Activated gamma-delta T cell treated with anti-CD3 and anti-CD28 coated beads, Interleukin-2, amount 50 U/mL, for 16 hours (primary cell): Measurements from ENCODE around the gene TRDN.
"Not testable (repeated sequence)": the region's sequence is repeated elsewhere in the genome, so short reads cannot be mapped to it uniquely, and the experiment has no call there.

Experiments
- DNase-seq: peaks from one replicate; pipeline ENCODE4 v3.0.0-alpha.2; 2020; ENCODE audit warnings: low read depth

TRDN gene

GRCh38 chr6:123507582-123507981 lies 129.2 kb downstream of the TRDN start:
- no peak for DNase-seq

DNA sequence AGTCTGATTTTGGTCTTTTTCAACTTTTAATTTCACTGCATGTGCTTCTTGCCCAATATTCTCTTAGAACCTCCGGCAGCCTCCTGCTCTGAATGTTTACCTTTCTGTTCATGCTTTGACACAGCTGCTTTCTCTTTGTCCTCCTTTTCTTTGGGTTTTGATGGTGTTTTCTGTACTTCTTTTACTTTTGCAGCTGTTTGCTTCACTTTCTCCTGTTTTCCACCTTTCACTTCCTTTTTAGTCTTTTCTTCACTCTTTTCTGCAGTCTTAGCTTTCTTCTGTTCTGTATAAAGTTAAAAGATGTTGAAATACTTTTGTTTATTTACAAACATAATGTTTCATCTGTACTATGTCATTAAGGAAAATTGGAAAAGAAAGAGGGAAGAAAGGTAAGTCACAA lies 133.1 kb downstream of the TRDN start:
- no peak for DNase-seq

- DNase-seq, result no peak
Observed at GRCh38 chr6:123497025-123497424, 139.7 kb downstream of the TRDN start.

GRCh38 chr6:123489589-123489988 lies 147.2 kb downstream of the TRDN start:
- DNase-seq, result no peak

DNA sequence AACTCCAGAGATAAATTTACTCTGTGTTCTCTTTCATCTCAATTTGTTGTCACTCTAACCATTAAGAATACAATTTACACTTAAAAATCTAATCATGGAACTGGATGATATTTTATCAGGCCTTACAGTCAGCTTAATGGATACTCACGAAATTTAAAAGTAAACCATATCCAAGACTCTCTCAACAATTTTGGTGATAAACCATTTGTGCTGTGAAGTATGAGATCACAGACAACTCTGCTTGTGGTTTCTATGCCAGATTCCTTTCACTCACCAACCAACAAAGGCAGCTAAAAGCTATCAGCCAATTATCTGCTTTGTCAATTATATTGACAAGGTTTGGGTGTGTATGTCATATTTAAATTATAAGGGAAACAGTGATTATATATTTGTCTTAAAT lies 155.8 kb downstream of the TRDN start:
- DNase-seq, result no peak

- DNase-seq, result not testable (repeated sequence)
Observed at GRCh38 chr6:123472025-123472702, 164.6 kb downstream of the TRDN start.

DNA sequence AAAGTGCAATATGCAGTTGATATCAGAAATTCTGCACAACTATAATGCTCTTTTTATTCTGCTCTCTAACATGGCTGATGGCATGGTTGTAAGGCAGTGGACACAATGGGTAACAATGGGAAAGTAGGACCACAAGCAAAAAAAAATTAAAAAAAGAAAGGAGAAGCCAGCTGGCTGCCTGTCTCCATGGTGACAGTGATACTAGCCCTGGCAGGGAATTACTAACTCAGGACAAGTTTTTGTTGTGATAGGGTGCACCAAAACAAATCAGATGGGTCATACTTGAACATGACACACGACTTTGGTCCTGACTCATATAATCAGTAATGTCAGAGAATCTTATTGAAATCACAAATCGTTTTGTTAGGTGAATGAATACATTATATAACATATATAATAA lies 169.4 kb downstream of the TRDN start:
- no peak for DNase-seq

DNA sequence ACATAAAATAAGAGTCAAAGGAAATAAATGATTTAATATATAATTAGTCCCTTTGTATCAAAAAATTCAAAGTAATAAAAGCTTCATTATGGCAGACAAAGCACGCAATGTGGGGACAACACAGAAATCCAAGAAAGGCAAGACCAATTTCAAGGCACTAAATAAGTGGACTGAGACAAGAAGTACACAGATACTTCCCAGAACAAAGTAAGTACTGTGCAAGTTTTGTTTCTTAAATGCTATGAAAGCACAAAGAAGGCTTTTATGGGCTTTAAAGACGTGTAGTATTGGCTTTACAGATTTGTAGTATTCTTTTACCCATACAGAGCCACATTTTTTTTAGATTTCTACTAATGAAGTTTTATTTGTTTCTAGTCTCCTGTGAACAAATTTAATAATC lies 174.6 kb downstream of the TRDN start:
- no peak for DNase-seq

GRCh38 chr6:123458218-123458617 lies 178.5 kb downstream of the TRDN start:
- DNase-seq, result no peak

- no peak for DNase-seq
Observed at GRCh38 chr6:123456836-123457235, 179.9 kb downstream of the TRDN start.

DNA sequence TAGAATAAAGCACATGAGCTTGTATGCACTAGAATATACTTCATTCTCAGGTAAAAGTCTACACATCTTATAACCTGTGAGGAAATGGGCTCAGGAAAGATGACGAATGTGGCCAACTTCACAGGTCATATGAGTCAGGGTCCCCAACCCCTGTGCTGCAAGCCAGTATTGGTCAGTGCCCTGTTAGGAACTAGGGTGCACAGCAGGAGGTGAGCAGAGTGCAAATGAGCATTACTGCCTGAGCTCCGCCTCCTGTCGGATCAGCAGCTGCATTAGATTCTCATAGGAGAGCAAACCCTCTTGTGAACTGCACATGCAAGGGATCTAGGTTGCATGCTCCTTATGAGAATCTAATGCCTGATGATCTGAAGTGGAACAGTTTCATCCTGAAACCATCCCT lies 182.3 kb downstream of the TRDN start:
- no peak for DNase-seq

- DNase-seq, result not testable (repeated sequence)
Observed at GRCh38 chr6:123453071-123453470, 183.7 kb downstream of the TRDN start.

- DNase-seq, result no peak
Observed at GRCh38 chr6:123448306-123448884, 188.4 kb downstream of the TRDN start.

DNA sequence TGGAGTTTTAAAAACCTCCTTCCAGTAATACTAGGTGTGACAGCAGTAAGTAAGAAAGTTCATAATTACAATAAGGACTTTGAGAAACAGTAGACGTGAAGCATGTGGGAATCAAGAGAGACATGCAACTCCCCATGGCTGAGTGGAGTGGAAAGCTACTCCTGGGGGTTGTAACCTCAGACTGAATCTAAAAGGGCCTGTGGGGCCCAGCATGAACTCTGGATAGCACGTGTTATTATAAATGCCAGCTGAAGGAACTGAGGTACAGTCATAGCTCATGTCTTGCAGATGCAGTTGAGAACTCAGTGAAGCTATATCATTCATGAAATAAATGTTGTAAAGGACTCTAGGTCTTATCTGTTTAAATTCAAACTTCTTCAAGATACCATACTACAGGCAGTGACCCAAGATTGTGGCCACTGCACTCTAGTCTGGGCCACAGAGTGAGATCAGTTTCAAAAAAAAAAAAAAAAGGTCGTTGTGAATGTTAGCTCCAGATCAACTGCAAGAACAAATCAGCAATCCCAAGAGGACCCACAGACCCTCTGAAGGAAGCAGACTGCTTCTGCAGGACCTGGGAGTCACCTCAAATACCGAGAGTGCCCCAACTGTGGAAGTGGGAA lies 189.3 kb downstream of the TRDN start:
- DNase-seq, result no peak

- DNase-seq, result no peak
Observed at GRCh38 chr6:123439371-123439770, 197.4 kb downstream of the TRDN start.

GRCh38 chr6:123434186-123434585 lies 202.6 kb downstream of the TRDN start:
- DNase-seq, result no peak

- DNase-seq, result no peak
Observed at GRCh38 chr6:123430970-123431369, 205.8 kb downstream of the TRDN start.

- no peak for DNase-seq
Observed at GRCh38 chr6:123427008-123427407, 209.7 kb downstream of the TRDN start.

GRCh38 chr6:123423130-123423529 lies 213.6 kb downstream of the TRDN start:
- DNase-seq, result no peak

- no peak for DNase-seq
Observed at GRCh38 chr6:123420512-123420911, 216.2 kb downstream of the TRDN start.

DNA sequence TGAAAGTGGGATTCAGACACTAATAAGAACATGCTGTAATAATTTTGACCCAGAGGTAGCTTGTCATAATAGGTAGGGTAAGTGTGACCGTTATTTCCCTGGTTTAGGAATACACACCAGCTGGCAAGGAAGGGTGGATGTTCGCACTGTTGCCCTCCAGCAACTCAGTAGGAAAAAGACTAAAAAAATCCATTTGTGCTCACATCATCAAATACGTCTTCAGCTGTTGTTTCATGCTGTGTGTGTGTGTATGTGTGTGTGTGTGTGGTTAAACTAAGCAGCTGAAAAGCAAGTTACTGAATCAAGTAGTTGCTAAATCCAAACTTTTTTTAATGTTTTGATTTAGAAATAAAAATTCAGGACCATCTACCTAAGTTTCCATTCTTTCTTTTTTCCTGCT lies 218.7 kb downstream of the TRDN start:
- DNase-seq, result no peak

DNA sequence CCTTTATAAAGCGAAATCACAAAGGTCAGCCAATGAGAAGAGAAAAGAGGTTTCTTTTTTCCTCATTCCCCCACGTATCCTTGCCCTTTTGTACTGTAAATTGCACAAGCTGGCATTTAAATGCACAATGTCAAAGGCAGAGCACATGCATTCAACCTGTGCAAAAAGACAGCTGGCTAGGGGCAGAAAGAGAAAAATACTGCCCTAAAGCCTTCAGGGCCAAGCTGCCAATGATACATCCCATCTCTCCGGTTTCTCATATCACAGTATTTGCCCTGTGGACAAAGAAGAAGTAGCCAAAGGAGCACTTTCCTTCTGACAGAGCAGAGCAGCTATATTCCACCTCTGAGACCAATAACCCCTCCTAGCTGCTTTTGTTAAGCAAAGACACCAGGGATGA lies 219.2 kb downstream of the TRDN start:
- DNase-seq, result no peak

DNA sequence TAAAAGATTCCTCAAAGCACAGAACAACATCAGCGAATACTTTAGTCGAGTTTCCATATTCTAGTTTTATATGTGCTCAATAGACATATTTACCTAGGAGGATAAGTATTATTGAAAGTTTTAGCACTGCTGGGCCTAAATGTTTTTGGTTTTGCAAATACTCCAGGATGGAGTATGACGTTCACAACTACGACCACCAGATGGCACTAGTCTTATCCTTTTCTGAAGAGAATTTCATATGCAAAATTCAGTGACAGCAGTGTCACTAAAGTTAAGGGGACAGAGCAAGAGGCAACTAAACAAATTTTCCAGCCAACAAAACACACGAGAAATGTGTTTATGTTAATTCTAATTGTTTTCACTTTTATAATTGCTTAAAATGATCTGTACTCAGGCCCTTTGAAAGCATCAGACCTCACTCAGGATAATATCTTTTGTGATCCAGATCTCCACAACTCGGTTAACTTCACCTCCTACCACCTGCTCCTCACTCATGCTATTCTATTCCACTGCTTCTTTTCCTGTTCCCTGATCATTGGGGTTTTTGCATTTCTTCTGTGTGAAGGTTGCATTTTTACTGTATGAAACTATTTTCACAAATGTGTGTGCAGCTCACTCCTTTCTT lies 220.8 kb downstream of the TRDN start:
- no peak for DNase-seq
